Right ventricle myocardium superior (tissue), 1 donor: Measurements from ENCODE around the gene OLFML2A. TPM values are rescaled to one million over a fixed set of nuclear protein-coding genes. Genes with fewer than 3 reads are reported as not detected.
"Not testable (repeated sequence)": the region's sequence is repeated elsewhere in the genome, so short reads cannot be mapped to it uniquely, and the experiment has no call there.

Experiments used
- ATAC-seq: fragments of 200-7000 bp; cut with Tn5 transposase; one replicate; pipeline ENCODE4 v1.9.1; 2020; ENCODE audit warnings: mild to moderate bottlenecking; ENCODE audit not compliant: poor library complexity
- DNase-seq: peaks from one replicate; pipeline ENCODE4 v3.0.0-alpha.2; 2020
- intact Hi-C: fragments of 100-400 bp; cut with DNase I; formaldehyde crosslinking; loops from one replicate; pipeline ENCODE4 v1.11.2; 2022
- total RNA-seq: library from RNA; stranded (reverse); fragmentation: NEBNext Ultra II Directional; extraction: Animal tissue kit (Norgen Biotek cat#: 25700); gene quantifications from one replicate; pipeline ENCODE4 v1.2.1, GENCODE V29; 2021
- donor health status: DM: no; HTN: yes; CAD: no; lungs with severe emphysema.

OLFML2A gene
- total RNA-seq, 1 donor from 2014 or later, result 27.5 TPM

DNA sequence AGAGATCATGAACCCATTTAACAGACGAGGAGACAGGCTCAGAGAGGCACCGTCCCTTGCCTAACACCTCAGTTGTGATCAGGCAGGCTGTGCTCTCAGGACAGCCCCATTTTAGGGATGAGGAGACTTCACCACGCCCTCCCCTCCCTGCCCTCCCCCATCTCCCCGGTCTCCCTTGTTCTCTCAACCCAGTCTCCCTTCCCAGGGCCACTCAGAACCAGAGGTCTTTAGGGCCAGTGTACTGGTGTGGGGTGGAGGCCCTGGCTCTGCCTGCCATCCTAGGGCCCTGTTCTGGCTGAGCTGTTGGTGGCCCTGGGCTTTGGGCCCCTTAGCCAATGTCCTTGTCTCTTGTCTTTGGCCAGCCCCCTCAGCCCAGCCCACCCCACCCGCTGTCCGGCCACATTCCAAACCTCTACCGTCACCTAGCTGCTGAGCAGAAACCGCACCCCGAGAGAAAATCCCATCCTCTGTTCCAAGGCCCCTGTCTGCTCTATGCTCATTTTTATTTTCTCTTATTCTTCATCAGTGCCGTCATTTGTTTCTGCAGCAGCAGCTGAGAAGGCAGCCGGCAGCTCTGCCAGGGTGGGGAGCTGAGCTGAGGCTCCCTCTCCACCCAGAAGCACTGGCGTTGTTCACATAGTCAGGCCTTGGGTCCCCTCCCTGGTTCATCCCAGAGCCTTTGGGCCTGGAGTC, 33.9 kb downstream of the OLFML2A start:
- ATAC-seq (peak; percentile 38), DNase-seq (no peak)
- intact Hi-C loops, result no loop called here

DNA sequence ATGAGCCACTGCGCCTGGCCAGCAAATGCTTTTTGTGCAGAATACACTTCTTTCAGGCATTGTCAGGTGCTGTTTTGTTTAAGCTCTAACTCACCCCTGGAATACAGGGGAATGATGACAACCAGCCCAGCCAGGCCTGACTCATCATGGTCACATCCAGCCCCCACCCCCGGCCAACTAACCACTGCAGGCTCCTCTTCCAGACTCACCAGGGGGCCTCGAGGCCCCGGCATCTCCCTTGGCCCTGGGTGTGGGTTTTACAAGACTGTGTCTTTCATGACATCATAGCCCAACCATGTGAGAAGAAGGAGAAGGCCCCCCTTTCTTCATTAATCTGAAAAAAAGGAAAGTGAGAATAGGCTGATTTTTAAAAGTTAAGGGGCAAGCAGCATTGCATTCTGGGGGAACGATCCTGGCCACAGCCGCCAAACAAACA, 35.5 kb downstream of the OLFML2A start:
- peak; percentile 46 for ATAC-seq
- intact Hi-C loops, result no loop called here
- peak; percentile 70 for DNase-seq

DNA sequence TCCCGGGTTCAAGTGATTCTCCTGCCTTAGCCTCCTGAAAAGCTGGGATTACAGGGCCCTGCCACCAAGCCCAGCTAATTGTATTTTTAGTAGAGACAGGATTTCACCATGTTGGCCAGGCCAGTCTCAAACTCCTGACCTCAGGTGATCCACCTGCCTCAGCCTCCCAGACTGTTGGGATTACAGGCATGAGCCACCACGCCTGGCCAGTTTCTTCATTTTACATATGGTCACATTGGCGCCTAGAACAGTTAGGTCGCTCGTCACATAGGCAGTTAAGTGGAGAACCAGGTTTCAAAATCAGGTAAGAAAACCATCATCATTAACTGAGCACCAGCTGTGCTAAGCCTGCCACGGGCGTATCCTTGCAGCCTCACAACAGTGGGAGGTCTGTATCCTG, 36.1 kb downstream of the OLFML2A start:
- ATAC-seq (no peak), DNase-seq (no peak)
- intact Hi-C loops, result no loop called here

GRCh38 chr9:124813501-124814163, 36.7 kb downstream of the OLFML2A start:
- DNase-seq, result no peak
- intact Hi-C loops, result no loop called here
- ATAC-seq, result no peak

- ATAC-seq, result no peak
- no peak for DNase-seq
- intact Hi-C loops, result no loop called here
These were observed 37.2 kb downstream of the OLFML2A start for GRCh38 chr9:124814164-124814535.

GRCh38 chr9:124815601-124816000, 38.7 kb downstream of the OLFML2A start:
- DNase-seq (no peak), ATAC-seq (no peak)
- intact Hi-C loops, result no loop called here

GRCh38 chr9:124818431-124819281, 41.7 kb downstream of the OLFML2A start:
- DNase-seq (no peak), ATAC-seq (peak; percentile 76)
- intact Hi-C loops, result no loop called here

GRCh38 chr9:124820698-124821623, 44.0 kb downstream of the OLFML2A start:
- intact Hi-C loops, result no loop called here
- DNase-seq, result no peak
- no peak for ATAC-seq

GRCh38 chr9:124828489-124829333, 51.8 kb downstream of the OLFML2A start:
- intact Hi-C loops, result no loop called here
- ATAC-seq (no peak), DNase-seq (no peak)

DNA sequence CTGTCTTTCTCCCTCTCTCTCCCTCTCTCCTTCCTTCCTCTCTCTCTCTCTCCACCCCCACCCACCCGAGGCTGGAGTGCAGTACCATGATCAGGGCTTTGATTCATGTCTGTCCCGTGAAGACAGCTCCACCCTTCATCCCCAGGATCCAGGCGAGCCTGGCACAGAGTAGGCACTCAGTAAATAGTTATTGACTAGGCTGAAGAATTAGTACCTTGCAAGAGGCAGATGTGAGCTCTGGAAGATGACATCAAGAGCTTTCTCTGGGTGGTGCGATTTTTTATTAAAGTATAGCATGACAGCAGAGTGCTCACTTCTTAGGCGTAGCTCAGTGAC, 52.4 kb downstream of the OLFML2A start:
- intact Hi-C loops, result no loop called here
- DNase-seq (no peak), ATAC-seq (no peak)

- DNase-seq (no peak), ATAC-seq (no peak)
- intact Hi-C loops, result no loop called here
These were observed 53.7 kb downstream of the OLFML2A start for GRCh38 chr9:124830593-124830992.

- peak; percentile 90 for ATAC-seq
- intact Hi-C loops, result no loop called here
- DNase-seq, result peak; percentile 90
These were observed 54.9 kb downstream of the OLFML2A start for GRCh38 chr9:124831642-124832364.

GRCh38 chr9:124834591-124834990, 57.7 kb downstream of the OLFML2A start:
- ATAC-seq (peak; percentile 9), DNase-seq (peak; percentile 48)
- intact Hi-C loops, result no loop called here

DNA sequence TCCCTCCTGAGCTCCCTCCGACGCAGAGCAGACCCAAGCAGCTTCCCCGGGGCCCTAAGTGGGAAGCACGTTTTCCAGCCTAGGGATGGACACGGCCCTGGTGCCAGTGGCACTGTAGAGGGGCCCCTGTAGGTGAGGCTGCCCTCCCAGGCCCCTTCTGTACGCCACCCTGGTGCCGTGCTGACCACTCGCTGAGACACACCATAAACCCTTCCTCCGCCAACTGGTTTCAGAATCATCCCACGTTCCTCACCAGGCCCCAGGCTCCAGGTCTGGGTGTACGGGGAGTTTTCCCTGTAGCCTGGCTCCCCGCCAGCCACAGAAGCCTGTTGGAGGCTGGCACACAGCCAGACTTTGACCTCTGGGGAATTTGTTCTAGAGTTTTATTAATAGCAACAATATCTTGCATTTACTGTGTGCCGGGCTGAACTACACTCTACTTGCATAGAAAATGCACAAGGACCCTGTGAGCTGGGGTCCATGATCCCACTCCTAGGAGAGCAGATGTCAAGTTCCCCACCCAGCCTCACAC, 58.2 kb downstream of the OLFML2A start:
- intact Hi-C loops, result no loop called here
- ATAC-seq (peak; percentile 73), DNase-seq (peak; percentile 89)

DNA sequence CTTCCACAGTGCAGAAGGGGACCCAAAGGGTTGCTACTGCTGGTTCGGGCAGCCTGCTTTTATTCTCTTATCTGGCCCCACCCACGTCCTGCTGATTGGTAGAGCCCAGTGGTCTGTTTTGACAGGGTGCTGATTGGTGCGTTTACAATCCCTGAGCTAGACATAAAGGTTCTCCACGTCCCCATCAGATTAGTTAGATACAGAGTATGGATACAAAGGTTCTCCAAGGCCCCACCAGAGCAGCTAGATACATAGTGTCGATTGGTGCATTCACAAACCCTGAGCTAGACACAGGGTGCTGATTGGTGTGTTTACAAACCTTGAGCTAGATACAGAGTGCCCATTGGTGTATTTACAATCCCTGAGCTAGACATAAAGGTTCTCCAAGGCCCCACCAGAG, 61.2 kb downstream of the OLFML2A start:
- DNase-seq, intact Hi-C loops, ATAC-seq: not testable (repeated sequence)

DNA sequence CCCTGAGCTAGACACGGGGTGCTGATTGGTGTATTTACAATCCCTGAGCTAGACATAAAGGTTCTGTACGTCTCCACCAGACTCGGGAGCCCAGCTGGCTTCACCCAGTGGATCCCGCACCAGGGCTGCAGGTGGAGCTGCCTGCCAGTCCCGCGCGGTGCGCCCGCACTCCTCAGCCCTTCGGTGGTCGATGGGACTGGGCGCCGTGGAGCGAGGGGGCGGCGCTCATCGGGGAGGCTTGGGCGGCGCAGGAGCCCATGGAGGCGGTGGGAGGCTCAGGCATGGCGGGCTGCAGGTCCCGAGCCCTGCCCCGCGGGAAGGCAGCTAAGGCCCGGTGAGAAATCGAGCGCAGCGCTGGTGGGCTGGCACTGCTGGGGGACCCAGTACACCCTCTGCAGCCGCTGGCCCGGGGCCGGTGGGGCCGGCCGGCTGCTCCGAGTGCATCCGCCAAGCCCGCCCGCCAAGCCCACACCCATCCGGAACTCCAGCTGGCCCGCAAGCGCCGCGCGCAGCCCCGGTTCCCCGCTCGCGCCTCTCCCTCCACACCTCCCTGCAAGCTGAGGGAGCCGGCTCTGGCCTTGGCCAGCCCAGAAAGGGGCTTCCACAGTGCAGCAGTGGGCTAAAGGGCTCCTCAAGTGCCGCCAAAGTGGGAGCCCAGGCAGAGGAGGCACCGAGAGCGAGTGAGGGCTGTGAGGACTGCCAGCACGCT, 61.8 kb downstream of the OLFML2A start:
- ATAC-seq, intact Hi-C loops: not testable (repeated sequence)
- peak; percentile 30 for DNase-seq
